Measurements from ENCODE around the gene HSP90AA1.

DNA sequence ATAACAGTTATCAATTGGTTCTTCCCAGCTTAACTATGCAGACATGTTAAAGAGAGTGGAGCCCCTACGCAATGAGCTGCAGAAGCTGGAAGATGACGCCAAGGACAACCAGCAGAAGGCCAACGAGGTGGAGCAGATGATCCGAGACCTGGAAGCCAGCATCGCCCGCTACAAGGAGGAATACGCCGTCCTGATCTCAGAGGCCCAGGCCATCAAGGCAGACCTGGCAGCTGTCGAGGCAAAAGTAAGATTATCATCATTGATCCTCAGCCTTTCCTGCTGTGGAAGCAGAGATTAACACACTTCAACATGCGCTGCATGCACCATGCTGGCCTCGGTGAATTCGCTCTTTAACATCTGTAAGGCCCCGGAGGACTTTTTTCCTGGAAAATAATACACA lies 53.6 kb downstream of the HSP90AA1 start:
- TF ChIP-seq POLR2A (IDR thresholded peaks at IDR 0.05) (no peak), EP300 (IDR thresholded peaks at IDR 0.05) (no peak)
- TF ChIP-seq, protein P1, sequence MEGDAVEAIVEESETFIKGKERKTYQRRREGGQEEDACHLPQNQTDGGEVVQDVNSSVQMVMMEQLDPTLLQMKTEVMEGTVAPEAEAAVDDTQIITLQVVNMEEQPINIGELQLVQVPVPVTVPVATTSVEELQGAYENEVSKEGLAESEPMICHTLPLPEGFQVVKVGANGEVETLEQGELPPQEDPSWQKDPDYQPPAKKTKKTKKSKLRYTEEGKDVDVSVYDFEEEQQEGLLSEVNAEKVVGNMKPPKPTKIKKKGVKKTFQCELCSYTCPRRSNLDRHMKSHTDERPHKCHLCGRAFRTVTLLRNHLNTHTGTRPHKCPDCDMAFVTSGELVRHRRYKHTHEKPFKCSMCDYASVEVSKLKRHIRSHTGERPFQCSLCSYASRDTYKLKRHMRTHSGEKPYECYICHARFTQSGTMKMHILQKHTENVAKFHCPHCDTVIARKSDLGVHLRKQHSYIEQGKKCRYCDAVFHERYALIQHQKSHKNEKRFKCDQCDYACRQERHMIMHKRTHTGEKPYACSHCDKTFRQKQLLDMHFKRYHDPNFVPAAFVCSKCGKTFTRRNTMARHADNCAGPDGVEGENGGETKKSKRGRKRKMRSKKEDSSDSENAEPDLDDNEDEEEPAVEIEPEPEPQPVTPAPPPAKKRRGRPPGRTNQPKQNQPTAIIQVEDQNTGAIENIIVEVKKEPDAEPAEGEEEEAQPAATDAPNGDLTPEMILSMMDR (IDR thresholded peaks at IDR 0.05), result no peak

All from suprapubic skin (tissue), 3 donors.